Gastrocnemius medialis (tissue), 4 donors: ENCODE measurements around the gene DISC1.

Experiments used
- CTCF ChIP-seq, 5 experiments: fragments of 450-650 bp in 3 of 5; fragments of 200-600 bp in 2 of 5; sonication (generic) in 2 of 5; IDR thresholded peaks in 4 of 5; conservative IDR thresholded peaks in 1 of 5; 1 replicate in 4 of 5; 2 replicates in 1 of 5; pipeline ENCODE4 v1.5.1; 2016 to 2019; ENCODE audit warnings: antibody characterized with exemption in 5 of 5, mild to moderate bottlenecking in 3 of 5, moderate library complexity in 3 of 5
- POLR2A ChIP-seq, 2 donors: fragments of 450-650 bp; IDR thresholded peaks; one replicate each; pipeline ENCODE4 v1.6.1; 2017; ENCODE audit warnings: antibody characterized with exemption in 2 of 2, mild to moderate bottlenecking in 2 of 2, moderate library complexity in 2 of 2

GRCh38 chr1:231611851-231612250 is 14.7 kb upstream of the DISC1 start:
- TF ChIP-seq CTCF (IDR thresholded peaks at IDR 0.05 in 4 of 5, conservative IDR thresholded peaks at IDR 0.05 in 1 of 5) (no peak), POLR2A (IDR thresholded peaks at IDR 0.05) (no peak)
